Upper lobe of right lung (tissue), 1 donor: ENCODE results near the gene MMEL1. TPM values are rescaled to one million over a fixed set of nuclear protein-coding genes. Genes with fewer than 3 reads are reported as not detected.

Experiments used
- ATAC-seq: fragments of 200-7000 bp; cut with Tn5 transposase; one replicate; pipeline ENCODE4 v1.9.1; 2020; ENCODE audit warnings: mild to moderate bottlenecking, moderate library complexity
- DNase-seq: peaks from one replicate; pipeline ENCODE4 v3.0.0-alpha.2; 2020
- H3K27ac ChIP-seq: fragments of 200-600 bp; one replicate; pipeline ENCODE4 v1.8.0; 2022
- H3K27me3 ChIP-seq: fragments of 200-600 bp; one replicate; pipeline ENCODE4 v1.8.0; 2022; ENCODE audit warnings: mild to moderate bottlenecking
- H3K36me3 ChIP-seq: fragments of 200-600 bp; one replicate; pipeline ENCODE4 v1.8.0; 2022
- H3K4me1 ChIP-seq: fragments of 200-600 bp; one replicate; pipeline ENCODE4 v1.8.0; 2022
- H3K4me3 ChIP-seq: fragments of 200-600 bp; one replicate; pipeline ENCODE4 v1.8.0; 2022; ENCODE audit warnings: mild to moderate bottlenecking
- H3K9me3 ChIP-seq: fragments of 200-600 bp; one replicate; pipeline ENCODE4 v1.8.0; 2022
- CTCF ChIP-seq: fragments of 200-600 bp; IDR thresholded peaks from one replicate; pipeline ENCODE4 v1.8.0; 2022; ENCODE audit warnings: antibody characterized with exemption
- intact Hi-C: fragments of 100-400 bp; cut with DNase I; formaldehyde crosslinking; loops from one replicate; pipeline ENCODE4 v1.11.0; 2022
- total RNA-seq: library from RNA; stranded (reverse); fragmentation: NEBNext Ultra II Directional; extraction: Animal tissue kit (Norgen Biotek cat#: 25700); gene quantifications from one replicate; pipeline ENCODE4 v1.2.1, GENCODE V29; 2021
- donor health status: DM: no; HTN: yes; CAD: no; lungs with severe emphysema.

Gene MMEL1
- total RNA-seq, 1 donor from 2014 or later = 3.2 TPM

GRCh38 chr1:2557482-2558400, 75.1 kb downstream of the MMEL1 start:
- H3K9me3 ChIP-seq = no peaks in the 10 kb centered on the region
- ATAC-seq (no peak), DNase-seq (no peak)
- intact Hi-C loops = no loop called here
- H3K4me3 ChIP-seq = peak overlapping the region; percentile 94
- no peak for TF ChIP-seq CTCF
- H3K4me1 ChIP-seq = peaks cover 30% of the 10 kb centered on the region
- H3K27me3 ChIP-seq = no peaks in the 10 kb centered on the region
- H3K36me3 ChIP-seq = peaks cover 44% of the 10 kb centered on the region
- peak overlapping the region; percentile 98 for H3K27ac ChIP-seq

- DNase-seq = peak; percentile 82
- peak; percentile 37 for ATAC-seq
- TF ChIP-seq CTCF = no peak
- peaks cover 36% of the 10 kb centered on the region for H3K36me3 ChIP-seq
- peak overlapping the region; percentile 98 for H3K27ac ChIP-seq
- H3K27me3 ChIP-seq = no peaks in the 10 kb centered on the region
- peaks cover 30% of the 10 kb centered on the region for H3K4me1 ChIP-seq
- no peaks in the 10 kb centered on the region for H3K9me3 ChIP-seq
- peak overlapping the region; percentile 94 for H3K4me3 ChIP-seq
- intact Hi-C loops = no loop called here
Measured at GRCh38 chr1:2556678-2557481, 75.9 kb downstream of the MMEL1 start.

DNA sequence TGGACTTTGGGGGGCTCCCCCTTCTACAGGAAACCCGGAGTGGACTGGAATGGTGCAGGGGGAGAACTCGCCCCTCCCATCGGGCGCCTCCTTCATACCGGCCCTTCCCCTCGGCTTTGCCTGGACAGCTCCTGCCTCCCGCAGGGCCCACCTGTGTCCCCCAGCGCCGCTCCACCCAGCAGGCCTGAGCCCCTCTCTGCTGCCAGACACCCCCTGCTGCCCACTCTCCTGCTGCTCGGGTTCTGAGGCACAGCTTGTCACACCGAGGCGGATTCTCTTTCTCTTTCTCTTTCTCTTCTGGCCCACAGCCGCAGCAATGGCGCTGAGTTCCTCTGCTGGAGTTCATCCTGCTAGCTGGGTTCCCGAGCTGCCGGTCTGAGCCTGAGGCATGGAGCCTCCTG, 76.5 kb downstream of the MMEL1 start, which contains the start of gene TNFRSF14:
TSS of gene TNFRSF14 (plus strand) at position 95 of the 401 bp plus-strand sequence. CDS start at position 389, 294 bp downstream.
- H3K36me3 ChIP-seq = peaks cover 30% of the 10 kb centered on the region
- intact Hi-C loops = no loop called here
- peak; percentile 48 for ATAC-seq
- TF ChIP-seq CTCF = no peak
- no peaks in the 10 kb centered on the region for H3K27me3 ChIP-seq
- peak within 1 kb of the TSS; percentile 94 for H3K4me3 ChIP-seq
- peak; percentile 84 for DNase-seq
- peaks cover 30% of the 10 kb centered on the region for H3K4me1 ChIP-seq
- H3K9me3 ChIP-seq = no peaks in the 10 kb centered on the region
- H3K27ac ChIP-seq = peak within 1 kb of the TSS; percentile 98

GRCh38 chr1:2555634-2556276, 77.1 kb downstream of the MMEL1 start:
- no peak for TF ChIP-seq CTCF
- ATAC-seq (peak; percentile 78), DNase-seq (peak; percentile 94)
- Histone ChIP-seq H3K9me3 (no peaks in the 10 kb centered on the region), H3K4me3 (peak overlapping the region; percentile 94), H3K27me3 (no peaks in the 10 kb centered on the region), H3K27ac (peak overlapping the region; percentile 98), H3K4me1 (peaks cover 30% of the 10 kb centered on the region), H3K36me3 (peaks cover 26% of the 10 kb centered on the region)
- intact Hi-C loops = no loop called here

DNA sequence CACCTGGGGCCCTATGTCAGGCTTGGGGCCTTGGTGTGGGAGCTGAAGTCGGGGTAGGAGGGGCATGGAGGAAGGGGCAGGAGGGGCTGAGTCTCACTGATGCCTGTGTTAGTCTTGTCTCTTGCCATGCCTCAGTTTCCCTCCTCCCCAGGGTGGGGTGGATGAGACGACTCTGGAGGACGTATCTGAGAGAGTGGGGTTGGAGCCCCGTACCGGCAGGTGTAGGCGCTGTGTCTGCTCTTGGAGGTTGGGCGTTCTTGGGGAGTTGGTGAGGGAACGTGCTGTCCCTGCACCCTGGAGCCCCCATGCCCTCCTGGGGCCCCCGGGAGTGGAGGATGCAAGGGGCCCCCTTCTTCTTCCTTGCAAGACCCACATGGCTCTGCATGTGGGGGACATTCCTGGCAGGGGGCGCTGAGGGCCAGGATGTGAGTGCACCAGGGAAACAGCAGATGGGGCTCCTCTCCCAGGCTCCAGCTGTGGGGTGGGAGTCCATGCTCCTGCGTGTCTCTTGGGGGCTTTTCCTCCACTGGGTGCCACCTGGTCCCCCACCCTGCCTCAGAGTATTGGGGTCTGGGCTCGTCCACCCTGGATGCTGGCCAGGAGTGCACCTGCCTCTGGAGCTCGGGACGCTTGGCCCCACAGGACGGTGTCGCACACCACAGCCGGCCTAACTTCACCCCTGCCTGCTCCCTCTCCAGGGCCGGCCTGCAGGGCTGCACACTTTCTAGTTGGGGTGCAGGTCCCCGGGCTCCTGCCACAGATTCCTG, 78.0 kb downstream of the MMEL1 start:
- no peak for DNase-seq
- peaks cover 17% of the 10 kb centered on the region for H3K36me3 ChIP-seq
- intact Hi-C loops = no loop called here
- ATAC-seq = peak; percentile 6
- H3K4me3 ChIP-seq = peak overlapping the region; percentile 94
- H3K4me1 ChIP-seq = peaks cover 30% of the 10 kb centered on the region
- H3K27ac ChIP-seq = peak overlapping the region; percentile 98
- no peaks in the 10 kb centered on the region for H3K9me3 ChIP-seq
- peak; percentile 44 for TF ChIP-seq CTCF
- H3K27me3 ChIP-seq = no peaks in the 10 kb centered on the region
